ENCODE measurements around the gene TNFSF15. TPM values are rescaled to one million over a fixed set of nuclear protein-coding genes. Genes with fewer than 3 reads are reported as not detected.

TNFSF15 gene
- total RNA-seq, 1 donor, result under 0.01 TPM

DNA sequence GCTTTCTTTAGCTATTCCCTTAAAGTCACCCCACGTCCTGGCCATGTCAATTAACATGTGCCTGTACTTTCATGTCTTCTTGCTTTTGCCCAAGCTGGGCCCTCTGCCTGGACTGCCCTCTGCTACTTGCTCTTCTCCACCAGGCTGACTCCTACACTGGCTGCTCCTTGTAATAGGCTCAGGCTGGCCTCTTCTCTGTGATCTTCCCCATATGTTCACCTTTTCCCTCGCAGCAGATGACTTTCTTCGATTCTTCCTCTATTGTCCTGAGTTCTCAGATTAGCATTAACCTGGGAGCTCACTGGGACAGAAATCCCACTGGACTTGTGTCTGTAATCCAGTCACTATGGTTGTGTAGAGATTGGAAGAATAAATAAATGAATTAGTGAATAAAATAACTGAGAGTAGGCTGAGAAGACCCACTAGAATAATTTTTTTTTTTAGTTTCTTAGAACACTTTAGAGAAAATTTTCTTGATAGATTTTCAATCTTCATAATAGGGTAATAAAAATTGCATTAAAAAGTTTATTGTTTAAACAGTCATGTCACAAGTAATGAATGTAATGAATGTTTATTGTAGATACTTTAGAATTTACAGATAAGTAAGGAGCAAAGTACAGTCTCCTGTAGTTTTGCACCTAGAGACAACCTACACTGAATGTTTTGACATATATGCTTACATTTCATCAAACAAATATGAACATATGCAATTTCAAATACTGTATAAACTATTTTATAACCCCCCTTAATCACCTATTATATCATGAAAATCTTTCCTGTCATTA, 47.4 kb upstream of the TNFSF15 start:
- Histone ChIP-seq H3K4me1 (ENCODE audit: insufficient read depth, low read length) (peaks cover 58% of the 10 kb centered on the region), H3K27ac (ENCODE audit: low read depth, low read length) (no peak overlapping the region), H4K20me1 (ENCODE audit: insufficient read depth, low read length) (no peaks in the 10 kb centered on the region), H3K36me3 (ENCODE audit: insufficient read depth, low read length) (no peaks in the 10 kb centered on the region), H3K4me3 (ENCODE audit: insufficient read depth, low read length) (no peak overlapping the region), H2AFZ (ENCODE audit: low read length) (no peak overlapping the region), H3K79me2 (ENCODE audit: insufficient read depth, low read length) (no peaks in the 10 kb centered on the region), H3K27me3 (ENCODE audit: insufficient read depth, low read length) (no peaks in the 10 kb centered on the region), H3K4me2 (ENCODE audit: insufficient read depth, low read length) (no peak overlapping the region), H3K9me3 (ENCODE audit: low read depth, low read length) (no peaks in the 10 kb centered on the region)
- no peak for DNase-seq (ENCODE audit: insufficient read length, low spot score, missing footprints)
- TF ChIP-seq, protein P1, sequence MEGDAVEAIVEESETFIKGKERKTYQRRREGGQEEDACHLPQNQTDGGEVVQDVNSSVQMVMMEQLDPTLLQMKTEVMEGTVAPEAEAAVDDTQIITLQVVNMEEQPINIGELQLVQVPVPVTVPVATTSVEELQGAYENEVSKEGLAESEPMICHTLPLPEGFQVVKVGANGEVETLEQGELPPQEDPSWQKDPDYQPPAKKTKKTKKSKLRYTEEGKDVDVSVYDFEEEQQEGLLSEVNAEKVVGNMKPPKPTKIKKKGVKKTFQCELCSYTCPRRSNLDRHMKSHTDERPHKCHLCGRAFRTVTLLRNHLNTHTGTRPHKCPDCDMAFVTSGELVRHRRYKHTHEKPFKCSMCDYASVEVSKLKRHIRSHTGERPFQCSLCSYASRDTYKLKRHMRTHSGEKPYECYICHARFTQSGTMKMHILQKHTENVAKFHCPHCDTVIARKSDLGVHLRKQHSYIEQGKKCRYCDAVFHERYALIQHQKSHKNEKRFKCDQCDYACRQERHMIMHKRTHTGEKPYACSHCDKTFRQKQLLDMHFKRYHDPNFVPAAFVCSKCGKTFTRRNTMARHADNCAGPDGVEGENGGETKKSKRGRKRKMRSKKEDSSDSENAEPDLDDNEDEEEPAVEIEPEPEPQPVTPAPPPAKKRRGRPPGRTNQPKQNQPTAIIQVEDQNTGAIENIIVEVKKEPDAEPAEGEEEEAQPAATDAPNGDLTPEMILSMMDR (IDR thresholded peaks at IDR 0.05; ENCODE audit: extremely low read depth, low read depth, low read length), result no peak

DNA sequence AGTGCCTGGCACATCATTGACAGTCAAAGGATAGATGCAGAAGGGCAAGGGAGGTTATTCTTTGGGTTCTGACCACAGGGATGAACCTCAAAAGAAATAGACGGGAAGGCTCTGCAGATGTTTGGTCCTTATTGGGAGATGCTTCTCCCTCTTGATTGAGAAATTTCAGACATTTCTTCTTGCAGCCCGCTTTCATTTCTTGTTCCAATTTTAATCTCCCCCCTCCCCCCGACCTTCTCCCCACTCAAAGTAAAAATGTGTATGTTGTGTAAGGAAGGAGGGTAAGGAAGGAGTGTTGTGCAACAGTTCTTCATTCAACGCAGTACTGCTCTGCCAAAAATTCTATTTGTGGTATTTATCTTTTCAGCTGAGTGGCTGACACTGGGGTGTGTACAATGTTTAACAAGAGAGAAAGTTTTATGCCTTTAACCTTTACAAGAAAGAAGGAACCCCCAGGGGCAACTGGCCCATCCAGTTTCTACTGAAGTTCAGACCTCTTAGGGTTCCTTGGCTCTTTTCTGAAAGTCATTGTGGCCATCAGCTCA, 46.3 kb upstream of the TNFSF15 start:
- peak overlapping the region; percentile 7 for H3K4me2 ChIP-seq (ENCODE audit: insufficient read depth, low read length)
- H3K79me2 ChIP-seq (ENCODE audit: insufficient read depth, low read length), result no peaks in the 10 kb centered on the region
- no peak overlapping the region for H2AFZ ChIP-seq (ENCODE audit: low read length)
- H3K27ac ChIP-seq (ENCODE audit: low read depth, low read length), result peak overlapping the region; percentile 20
- H3K4me3 ChIP-seq (ENCODE audit: insufficient read depth, low read length), result no peak overlapping the region
- H4K20me1 ChIP-seq (ENCODE audit: insufficient read depth, low read length), result no peaks in the 10 kb centered on the region
- no peaks in the 10 kb centered on the region for H3K9me3 ChIP-seq (ENCODE audit: low read depth, low read length)
- no peaks in the 10 kb centered on the region for H3K36me3 ChIP-seq (ENCODE audit: insufficient read depth, low read length)
- no peak for DNase-seq (ENCODE audit: insufficient read length, low spot score, missing footprints)
- peaks cover 51% of the 10 kb centered on the region for H3K4me1 ChIP-seq (ENCODE audit: insufficient read depth, low read length)
- TF ChIP-seq, protein P1 (IDR thresholded peaks at IDR 0.05; ENCODE audit: extremely low read depth, low read depth, low read length), result no peak
- H3K27me3 ChIP-seq (ENCODE audit: insufficient read depth, low read length), result no peaks in the 10 kb centered on the region

DNA sequence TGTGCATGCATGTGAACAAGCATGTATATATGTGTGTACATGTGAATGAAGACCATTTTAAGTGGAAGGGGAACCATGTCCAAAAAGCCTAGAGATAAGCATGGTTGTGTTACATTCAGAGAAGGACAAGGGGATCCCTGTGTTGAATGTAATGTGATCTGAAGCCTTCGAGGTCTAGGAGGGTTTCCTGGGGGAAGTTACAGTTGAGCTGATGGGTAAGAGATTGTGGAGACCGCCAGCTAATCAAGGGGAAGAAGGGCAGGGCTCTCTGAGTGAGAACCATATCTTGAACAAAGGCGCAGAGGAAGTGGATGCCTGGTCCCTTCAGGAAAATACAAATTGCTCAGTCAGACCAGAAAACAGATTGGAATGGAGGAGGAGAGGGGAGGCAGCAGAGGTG, 45.5 kb upstream of the TNFSF15 start:
- Histone ChIP-seq H3K9me3 (ENCODE audit: low read depth, low read length) (no peaks in the 10 kb centered on the region), H2AFZ (ENCODE audit: low read length) (no peak overlapping the region), H3K36me3 (ENCODE audit: insufficient read depth, low read length) (no peaks in the 10 kb centered on the region), H3K27me3 (ENCODE audit: insufficient read depth, low read length) (no peaks in the 10 kb centered on the region), H3K4me3 (ENCODE audit: insufficient read depth, low read length) (no peak overlapping the region), H4K20me1 (ENCODE audit: insufficient read depth, low read length) (no peaks in the 10 kb centered on the region), H3K4me1 (ENCODE audit: insufficient read depth, low read length) (peaks cover 42% of the 10 kb centered on the region), H3K27ac (ENCODE audit: low read depth, low read length) (peak overlapping the region; percentile 75), H3K79me2 (ENCODE audit: insufficient read depth, low read length) (no peaks in the 10 kb centered on the region), H3K4me2 (ENCODE audit: insufficient read depth, low read length) (peak overlapping the region; percentile 7)
- no peak for DNase-seq (ENCODE audit: insufficient read length, low spot score, missing footprints)
- TF ChIP-seq, protein P1 (IDR thresholded peaks at IDR 0.05; ENCODE audit: extremely low read depth, low read depth, low read length), result no peak

DNA sequence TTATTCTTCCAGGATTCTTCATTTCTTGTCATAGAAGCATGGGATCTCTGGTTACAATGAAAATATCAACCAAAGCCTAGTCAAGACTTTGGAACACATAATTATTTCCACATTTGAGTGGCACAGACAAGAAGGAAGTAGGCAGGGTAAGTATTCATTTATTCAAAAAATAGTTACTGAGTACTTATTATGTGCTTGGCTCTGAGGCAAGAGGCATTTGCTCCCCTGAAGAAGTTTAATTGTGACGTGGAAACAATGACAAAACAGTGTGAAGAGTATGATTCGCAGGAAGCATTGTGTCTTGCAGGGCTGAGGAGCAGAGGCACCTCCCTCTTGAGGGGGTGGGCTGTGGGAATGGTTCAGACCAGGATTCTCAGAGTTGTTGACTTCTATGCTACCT, 45.0 kb upstream of the TNFSF15 start:
- TF ChIP-seq, protein P1 (IDR thresholded peaks at IDR 0.05; ENCODE audit: extremely low read depth, low read depth, low read length), result no peak
- Histone ChIP-seq H3K36me3 (ENCODE audit: insufficient read depth, low read length) (no peaks in the 10 kb centered on the region), H3K9me3 (ENCODE audit: low read depth, low read length) (no peaks in the 10 kb centered on the region), H2AFZ (ENCODE audit: low read length) (no peak overlapping the region), H3K79me2 (ENCODE audit: insufficient read depth, low read length) (no peaks in the 10 kb centered on the region), H3K4me3 (ENCODE audit: insufficient read depth, low read length) (no peak overlapping the region), H3K27me3 (ENCODE audit: insufficient read depth, low read length) (no peaks in the 10 kb centered on the region), H3K4me2 (ENCODE audit: insufficient read depth, low read length) (peak overlapping the region; percentile 7), H3K27ac (ENCODE audit: low read depth, low read length) (peak overlapping the region; percentile 75), H4K20me1 (ENCODE audit: insufficient read depth, low read length) (no peaks in the 10 kb centered on the region), H3K4me1 (ENCODE audit: insufficient read depth, low read length) (peaks cover 40% of the 10 kb centered on the region)
- no peak for DNase-seq (ENCODE audit: insufficient read length, low spot score, missing footprints)

All from osteoblast (primary cell).